ENCODE measurements around the gene SNX2. TPM values are rescaled to one million over a fixed set of nuclear protein-coding genes. Genes with fewer than 3 reads are reported as not detected.

Gene SNX2
- total RNA-seq, 1 donor from 2014 or later = 57.0 TPM

DNA sequence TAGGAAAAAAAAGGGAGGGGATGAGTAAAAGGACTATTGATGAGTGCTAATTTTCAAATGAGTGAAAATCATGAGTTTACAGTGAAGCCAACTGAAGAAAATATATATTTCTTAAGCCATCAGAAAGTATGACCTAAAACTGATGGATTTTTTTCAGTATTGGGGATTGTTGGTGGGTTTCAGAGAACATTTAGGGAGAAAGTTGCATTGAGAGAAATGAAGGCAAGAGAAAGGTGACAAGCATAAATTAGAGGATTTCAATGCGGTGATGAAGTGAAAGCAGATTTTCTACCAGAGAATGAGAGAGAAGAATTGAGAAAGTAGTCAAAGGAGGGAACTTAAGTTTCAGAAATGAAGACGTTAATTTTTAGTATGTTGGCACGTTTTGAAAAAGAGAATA, 62.1 kb downstream of the SNX2 start:
- DNase-seq (ENCODE audit: low spot score, unreplicated experiment) = no peak
- peaks cover 6% of the 10 kb centered on the region for H3K9me3 Mint-ChIP-seq (ENCODE audit: low read depth)
- TF ChIP-seq, protein P1, sequence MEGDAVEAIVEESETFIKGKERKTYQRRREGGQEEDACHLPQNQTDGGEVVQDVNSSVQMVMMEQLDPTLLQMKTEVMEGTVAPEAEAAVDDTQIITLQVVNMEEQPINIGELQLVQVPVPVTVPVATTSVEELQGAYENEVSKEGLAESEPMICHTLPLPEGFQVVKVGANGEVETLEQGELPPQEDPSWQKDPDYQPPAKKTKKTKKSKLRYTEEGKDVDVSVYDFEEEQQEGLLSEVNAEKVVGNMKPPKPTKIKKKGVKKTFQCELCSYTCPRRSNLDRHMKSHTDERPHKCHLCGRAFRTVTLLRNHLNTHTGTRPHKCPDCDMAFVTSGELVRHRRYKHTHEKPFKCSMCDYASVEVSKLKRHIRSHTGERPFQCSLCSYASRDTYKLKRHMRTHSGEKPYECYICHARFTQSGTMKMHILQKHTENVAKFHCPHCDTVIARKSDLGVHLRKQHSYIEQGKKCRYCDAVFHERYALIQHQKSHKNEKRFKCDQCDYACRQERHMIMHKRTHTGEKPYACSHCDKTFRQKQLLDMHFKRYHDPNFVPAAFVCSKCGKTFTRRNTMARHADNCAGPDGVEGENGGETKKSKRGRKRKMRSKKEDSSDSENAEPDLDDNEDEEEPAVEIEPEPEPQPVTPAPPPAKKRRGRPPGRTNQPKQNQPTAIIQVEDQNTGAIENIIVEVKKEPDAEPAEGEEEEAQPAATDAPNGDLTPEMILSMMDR (IDR thresholded peaks at IDR 0.05; ENCODE audit: unreplicated experiment) = no peak
- H3K4me1 Mint-ChIP-seq (ENCODE audit: low read depth) = peaks cover 1% of the 10 kb centered on the region
- no peaks in the 10 kb centered on the region for H3K27me3 Mint-ChIP-seq
- no peak overlapping the region for H3K4me3 Mint-ChIP-seq (ENCODE audit: low read depth)
- peaks cover 3% of the 10 kb centered on the region for H3K36me3 Mint-ChIP-seq (ENCODE audit: insufficient read depth)
- H3K27ac Mint-ChIP-seq = no peak overlapping the region

DNA sequence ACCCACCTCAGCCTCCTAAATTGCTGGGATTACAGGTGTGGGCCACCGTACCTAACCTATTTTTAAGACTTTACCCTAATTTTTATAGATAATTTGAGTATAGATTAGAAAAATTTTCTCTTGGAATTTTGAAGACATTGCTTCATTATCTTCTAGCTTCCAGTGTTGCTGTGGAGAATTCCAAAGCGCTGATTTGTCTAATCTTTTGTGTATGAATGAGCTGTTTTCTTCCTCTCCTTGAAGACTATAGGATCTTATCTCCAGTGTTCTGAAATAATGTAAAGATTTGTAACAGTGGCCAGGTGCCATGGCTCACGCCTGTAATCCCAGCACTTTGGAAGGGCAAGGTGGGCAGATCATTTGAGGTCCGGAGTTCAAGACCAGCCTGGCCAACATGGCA, 64.9 kb downstream of the SNX2 start:
- peaks cover 4% of the 10 kb centered on the region for H3K27me3 Mint-ChIP-seq
- peaks cover 6% of the 10 kb centered on the region for H3K9me3 Mint-ChIP-seq (ENCODE audit: low read depth)
- H3K27ac Mint-ChIP-seq = no peak overlapping the region
- no peak overlapping the region for H3K4me3 Mint-ChIP-seq (ENCODE audit: low read depth)
- peaks cover 5% of the 10 kb centered on the region for H3K4me1 Mint-ChIP-seq (ENCODE audit: low read depth)
- H3K36me3 Mint-ChIP-seq (ENCODE audit: insufficient read depth) = peaks cover 5% of the 10 kb centered on the region
- DNase-seq (ENCODE audit: low spot score, unreplicated experiment) = no peak
- TF ChIP-seq, protein P1 (IDR thresholded peaks at IDR 0.05; ENCODE audit: unreplicated experiment) = no peak

DNA sequence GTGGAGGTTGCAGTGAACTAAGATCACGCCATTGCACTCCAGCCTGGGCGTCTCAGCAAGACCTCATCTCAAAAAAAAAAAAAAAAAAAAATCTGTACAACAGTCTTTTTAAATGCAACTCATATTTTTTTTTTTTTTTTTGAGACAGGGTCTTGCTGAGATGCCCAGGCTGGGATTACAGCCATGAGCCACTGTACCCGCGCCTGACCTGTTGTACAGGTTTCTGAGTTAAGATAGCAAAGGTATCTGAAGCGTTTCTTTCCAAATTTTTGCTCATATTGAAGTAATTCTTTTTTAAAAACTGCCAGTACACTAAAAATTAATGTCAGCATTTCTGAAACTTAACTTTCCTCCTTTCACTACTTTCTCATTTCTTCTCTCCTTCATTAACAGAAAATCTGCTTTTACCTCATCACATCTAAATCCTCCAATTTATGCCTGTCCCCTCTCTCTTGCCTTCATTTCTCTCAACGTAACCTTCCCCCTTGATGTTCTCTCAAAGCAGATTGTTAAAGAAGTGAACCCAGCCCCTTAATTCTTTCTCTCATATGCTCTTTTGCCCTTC, 67.2 kb downstream of the SNX2 start:
- Mint-ChIP-seq H3K27me3 (peaks cover 4% of the 10 kb centered on the region), H3K4me3 (ENCODE audit: low read depth) (no peak overlapping the region), H3K9me3 (ENCODE audit: low read depth) (peaks cover 6% of the 10 kb centered on the region), H3K27ac (peak overlapping the region; percentile 25), H3K36me3 (ENCODE audit: insufficient read depth) (peaks cover 5% of the 10 kb centered on the region), H3K4me1 (ENCODE audit: low read depth) (peaks cover 16% of the 10 kb centered on the region)
- DNase-seq (ENCODE audit: low spot score, unreplicated experiment) = no peak
- TF ChIP-seq, protein P1 (IDR thresholded peaks at IDR 0.05; ENCODE audit: unreplicated experiment) = no peak

DNA sequence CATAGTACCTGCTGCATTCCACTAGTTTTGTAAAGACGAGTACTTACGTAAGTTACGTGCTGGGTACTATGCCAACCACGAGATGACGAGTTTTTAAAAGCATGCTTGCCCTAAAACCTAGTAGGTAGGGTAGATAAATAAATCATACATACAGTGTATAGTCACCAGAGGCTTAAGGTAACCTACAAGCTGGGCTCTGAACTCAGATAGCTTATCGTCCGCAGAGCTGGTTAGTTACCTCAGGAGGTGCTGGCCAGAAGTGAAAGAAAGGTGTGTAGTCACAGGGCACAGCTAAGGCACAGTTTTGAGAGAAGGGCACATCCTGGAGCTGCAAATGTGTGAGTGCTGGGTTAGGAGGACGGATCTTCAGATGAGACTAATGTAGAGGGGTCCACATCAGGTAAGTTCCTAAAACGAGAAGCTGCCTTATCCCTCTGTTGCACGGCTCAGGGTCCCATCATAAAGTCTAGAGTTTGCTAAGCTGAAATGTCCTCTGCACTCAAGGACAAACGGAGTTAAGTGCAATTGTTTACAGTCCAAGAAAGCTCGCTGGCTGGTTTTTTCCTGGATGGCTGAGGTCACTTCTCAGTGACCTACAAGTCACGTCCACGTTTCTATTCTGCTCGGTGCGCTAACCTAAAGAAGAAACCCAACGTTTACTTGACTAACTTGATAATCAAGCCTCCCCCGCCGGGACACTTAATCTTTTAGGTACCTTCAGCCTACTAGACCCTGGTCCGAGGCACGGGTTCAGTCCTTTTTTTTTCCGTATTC, 69.4 kb downstream of the SNX2 start:
- Mint-ChIP-seq H3K4me3 (ENCODE audit: low read depth) (peak overlapping the region; percentile 79), H3K36me3 (ENCODE audit: insufficient read depth) (peaks cover 6% of the 10 kb centered on the region), H3K9me3 (ENCODE audit: low read depth) (peaks cover 6% of the 10 kb centered on the region), H3K4me1 (ENCODE audit: low read depth) (peaks cover 18% of the 10 kb centered on the region), H3K27ac (peak overlapping the region; percentile 96), H3K27me3 (peaks cover 4% of the 10 kb centered on the region)
- DNase-seq (ENCODE audit: low spot score, unreplicated experiment) = no peak
- TF ChIP-seq, protein P1 (IDR thresholded peaks at IDR 0.05; ENCODE audit: unreplicated experiment) = no peak

DNA sequence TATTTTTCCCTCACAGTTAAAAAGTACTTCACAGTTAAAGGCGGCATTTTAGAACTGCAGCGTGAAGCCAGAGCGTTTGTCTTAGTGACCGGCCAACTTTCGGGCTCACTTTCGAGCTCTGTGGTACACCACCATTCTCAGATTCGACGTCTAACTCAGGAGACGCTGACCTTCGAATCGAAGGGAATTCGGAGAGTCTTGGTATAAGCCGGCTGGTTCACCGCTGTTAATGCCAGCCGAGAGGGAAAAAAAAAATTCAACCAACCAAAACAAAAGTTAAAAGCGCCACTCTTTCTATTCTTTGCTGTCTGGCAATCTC, 70.0 kb downstream of the SNX2 start:
- DNase-seq (ENCODE audit: low spot score, unreplicated experiment) = no peak
- H3K4me3 Mint-ChIP-seq (ENCODE audit: low read depth) = peak overlapping the region; percentile 79
- TF ChIP-seq, protein P1 (IDR thresholded peaks at IDR 0.05; ENCODE audit: unreplicated experiment) = no peak

More for the DNA sequence above, 70.0 kb downstream of the SNX2 start:
- Mint-ChIP-seq H3K9me3 (ENCODE audit: low read depth) (peaks cover 6% of the 10 kb centered on the region), H3K36me3 (ENCODE audit: insufficient read depth) (peaks cover 6% of the 10 kb centered on the region), H3K27ac (peak overlapping the region; percentile 96), H3K27me3 (peaks cover 4% of the 10 kb centered on the region), H3K4me1 (ENCODE audit: low read depth) (peaks cover 21% of the 10 kb centered on the region)
